Panc1 (cell line): ENCODE measurements around the gene ZC3H18. TPM values are rescaled to one million over a fixed set of nuclear protein-coding genes. Genes with fewer than 3 reads are reported as not detected.

Source experiments
- ATAC-seq: fragments of 200-7000 bp; cut with Tn5 transposase; 2 replicates; pipeline ENCODE4 v1.9.1; 2020; ENCODE audit warnings: mild to moderate bottlenecking, moderate library complexity
- BruUV-seq: library from RNA; stranded (reverse); fragments of 400-500 nt; replicated peaks from 2 replicates; lab custom pipeline; 2021; lab: Mats Ljungman, UMichigan
- CTCF ChIA-PET: fragments of 300-600 bp; sonication (Branson Sonifier 250); formaldehyde crosslinking; loops from one replicate; lab custom pipeline; 2022; ENCODE audit warnings: antibody characterized with exemption; lab: Charles Lee
- POLR2A ChIA-PET: fragments of 300-600 bp; sonication (Branson Sonifier 250); formaldehyde crosslinking; loops from one replicate; lab custom pipeline; 2022; ENCODE audit warnings: antibody characterized with exemption; lab: Charles Lee
- DNase-seq: peaks from one replicate; pipeline ENCODE4 v3.0.0-alpha.2; 2010; ENCODE audit warnings: low read depth, low spot score
- H3K27ac ChIP-seq: 2 replicates; pipeline ENCODE4 v1.5.1; 2011; ENCODE audit warnings: mild to moderate bottlenecking, low read length, inconsistent platforms
- H3K27me3 ChIP-seq: fragments of 200-500 bp; sonication (Bioruptor generic); 2 replicates; pipeline ENCODE4 v1.6.0; 2014; ENCODE audit warnings: low read length, inconsistent platforms; ENCODE audit not compliant: control insufficient read depth, insufficient read depth
- H3K36me3 ChIP-seq: fragments of 200-500 bp; sonication (Bioruptor generic); 2 replicates; pipeline ENCODE4 v1.5.1; 2014; ENCODE audit warnings: inconsistent platforms, mild to moderate bottlenecking, low read length, moderate library complexity; ENCODE audit not compliant: control insufficient read depth, insufficient read depth
- H3K4me1 ChIP-seq: 2 replicates; pipeline ENCODE4 v1.5.1; 2011; ENCODE audit warnings: inconsistent platforms, mild to moderate bottlenecking, low read length, moderate library complexity; ENCODE audit not compliant: control insufficient read depth, insufficient read depth
- H3K4me3 ChIP-seq, 2 experiments: 2 replicates each; pipeline ENCODE4 v1.5.1; 2011 to 2012; ENCODE audit warnings: low read depth in 2 of 2, low read length in 2 of 2, mild to moderate bottlenecking in 2 of 2, inconsistent platforms in 1 of 2, moderate library complexity in 1 of 2
- H3K9me3 ChIP-seq: fragments of 200-500 bp; sonication (Bioruptor generic); 2 replicates; pipeline ENCODE4 v1.5.1; 2014; ENCODE audit warnings: low read depth, mild to moderate bottlenecking, inconsistent platforms, low read length, moderate library complexity; ENCODE audit not compliant: control insufficient read depth, insufficient read depth
- POLR2AphosphoS5 ChIP-seq: IDR thresholded peaks from 2 replicates; pipeline ENCODE4 v1.6.1; 2012; ENCODE audit warnings: mild to moderate bottlenecking, low read depth, low read length, moderate library complexity
- SIN3A ChIP-seq: IDR thresholded peaks from 2 replicates; pipeline ENCODE4 v1.6.1; 2012; ENCODE audit warnings: low read depth, mild to moderate bottlenecking, low read length, moderate library complexity, borderline replicate concordance; ENCODE audit not compliant: insufficient read depth
- TCF7L2 ChIP-seq: IDR thresholded peaks from 2 replicates; pipeline ENCODE4 v1.6.1; 2011; ENCODE audit warnings: mild to moderate bottlenecking, low read depth, low read length, inconsistent platforms
- in situ Hi-C: cut with HindIII; loops from 2 replicates; pipeline ENCODE4 v1.10.0; 2016; ENCODE audit warnings: low sequenced_read_pairs, low pct_unique_long_range_greater_than_20kb
- intact Hi-C: fragments of 100-400 bp; cut with micrococcal nuclease; formaldehyde crosslinking; loops from one replicate; pipeline ENCODE4 v1.10.0; 2022; ENCODE audit not compliant: unreplicated experiment
- total RNA-seq: library from RNA; stranded (reverse); gene quantifications from one replicate; pipeline ENCODE4 v1.2.1, GENCODE V29; 2021; ENCODE audit not compliant: unreplicated experiment
- TF ChIP-seq, protein P1 (sequence below): fragments of 450-650 bp; IDR thresholded peaks from 2 replicates; pipeline ENCODE4 v1.5.1; 2017; ENCODE audit warnings: mild to moderate bottlenecking
- TF ChIP-seq, protein P2 (sequence below), 2 experiments: IDR thresholded peaks; 2 replicates each; pipeline ENCODE4 v1.6.1; 2011 to 2012; ENCODE audit warnings: low read depth in 2 of 2, control low read depth in 1 of 2, low read length in 1 of 2, mild to moderate bottlenecking in 1 of 2, moderate library complexity in 1 of 2; ENCODE audit not compliant: insufficient read depth in 1 of 2

Gene ZC3H18
- total RNA-seq, 1 experiment from 2014 or later: 45.9 TPM

DNA sequence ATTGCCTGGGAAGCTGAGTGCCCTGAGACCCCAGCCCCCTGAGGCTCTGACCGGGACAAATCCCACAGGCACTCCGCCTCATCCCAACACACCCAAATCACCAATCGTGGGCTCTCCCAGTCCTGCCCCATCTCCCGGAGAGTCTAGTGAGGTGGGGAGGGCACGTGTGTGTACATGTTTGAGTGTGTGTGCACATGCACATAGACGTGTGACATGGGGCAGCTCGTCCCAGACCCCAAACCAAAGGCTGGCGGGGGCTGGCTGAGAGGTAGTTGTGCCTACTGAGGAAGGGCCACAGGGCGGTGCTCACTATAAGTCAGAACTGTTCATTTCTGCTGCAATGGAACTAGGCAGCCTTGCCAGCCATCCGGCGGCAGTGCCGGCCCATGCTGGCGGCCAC lies 107.5 kb downstream of the ZC3H18 start:
- no peaks in the 10 kb centered on the region for H3K4me1 ChIP-seq
- no peak overlapping the region for H3K4me3 ChIP-seq
- intact Hi-C loops: no loop called here
- H3K27ac ChIP-seq: no peak overlapping the region
- H3K27me3 ChIP-seq: no peaks in the 10 kb centered on the region
- TF ChIP-seq SIN3A (no peak), POLR2AphosphoS5 (no peak), TCF7L2 (no peak)
- TF ChIP-seq, protein P1, sequence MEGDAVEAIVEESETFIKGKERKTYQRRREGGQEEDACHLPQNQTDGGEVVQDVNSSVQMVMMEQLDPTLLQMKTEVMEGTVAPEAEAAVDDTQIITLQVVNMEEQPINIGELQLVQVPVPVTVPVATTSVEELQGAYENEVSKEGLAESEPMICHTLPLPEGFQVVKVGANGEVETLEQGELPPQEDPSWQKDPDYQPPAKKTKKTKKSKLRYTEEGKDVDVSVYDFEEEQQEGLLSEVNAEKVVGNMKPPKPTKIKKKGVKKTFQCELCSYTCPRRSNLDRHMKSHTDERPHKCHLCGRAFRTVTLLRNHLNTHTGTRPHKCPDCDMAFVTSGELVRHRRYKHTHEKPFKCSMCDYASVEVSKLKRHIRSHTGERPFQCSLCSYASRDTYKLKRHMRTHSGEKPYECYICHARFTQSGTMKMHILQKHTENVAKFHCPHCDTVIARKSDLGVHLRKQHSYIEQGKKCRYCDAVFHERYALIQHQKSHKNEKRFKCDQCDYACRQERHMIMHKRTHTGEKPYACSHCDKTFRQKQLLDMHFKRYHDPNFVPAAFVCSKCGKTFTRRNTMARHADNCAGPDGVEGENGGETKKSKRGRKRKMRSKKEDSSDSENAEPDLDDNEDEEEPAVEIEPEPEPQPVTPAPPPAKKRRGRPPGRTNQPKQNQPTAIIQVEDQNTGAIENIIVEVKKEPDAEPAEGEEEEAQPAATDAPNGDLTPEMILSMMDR: no peak
- TF ChIP-seq, protein P2, sequence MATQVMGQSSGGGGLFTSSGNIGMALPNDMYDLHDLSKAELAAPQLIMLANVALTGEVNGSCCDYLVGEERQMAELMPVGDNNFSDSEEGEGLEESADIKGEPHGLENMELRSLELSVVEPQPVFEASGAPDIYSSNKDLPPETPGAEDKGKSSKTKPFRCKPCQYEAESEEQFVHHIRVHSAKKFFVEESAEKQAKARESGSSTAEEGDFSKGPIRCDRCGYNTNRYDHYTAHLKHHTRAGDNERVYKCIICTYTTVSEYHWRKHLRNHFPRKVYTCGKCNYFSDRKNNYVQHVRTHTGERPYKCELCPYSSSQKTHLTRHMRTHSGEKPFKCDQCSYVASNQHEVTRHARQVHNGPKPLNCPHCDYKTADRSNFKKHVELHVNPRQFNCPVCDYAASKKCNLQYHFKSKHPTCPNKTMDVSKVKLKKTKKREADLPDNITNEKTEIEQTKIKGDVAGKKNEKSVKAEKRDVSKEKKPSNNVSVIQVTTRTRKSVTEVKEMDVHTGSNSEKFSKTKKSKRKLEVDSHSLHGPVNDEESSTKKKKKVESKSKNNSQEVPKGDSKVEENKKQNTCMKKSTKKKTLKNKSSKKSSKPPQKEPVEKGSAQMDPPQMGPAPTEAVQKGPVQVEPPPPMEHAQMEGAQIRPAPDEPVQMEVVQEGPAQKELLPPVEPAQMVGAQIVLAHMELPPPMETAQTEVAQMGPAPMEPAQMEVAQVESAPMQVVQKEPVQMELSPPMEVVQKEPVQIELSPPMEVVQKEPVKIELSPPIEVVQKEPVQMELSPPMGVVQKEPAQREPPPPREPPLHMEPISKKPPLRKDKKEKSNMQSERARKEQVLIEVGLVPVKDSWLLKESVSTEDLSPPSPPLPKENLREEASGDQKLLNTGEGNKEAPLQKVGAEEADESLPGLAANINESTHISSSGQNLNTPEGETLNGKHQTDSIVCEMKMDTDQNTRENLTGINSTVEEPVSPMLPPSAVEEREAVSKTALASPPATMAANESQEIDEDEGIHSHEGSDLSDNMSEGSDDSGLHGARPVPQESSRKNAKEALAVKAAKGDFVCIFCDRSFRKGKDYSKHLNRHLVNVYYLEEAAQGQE (IDR thresholded peaks at IDR 0.05; ENCODE audit: insufficient read depth in 1 of 2, low read depth in 2 of 2, low read length in 1 of 2): no peak
- ATAC-seq (no peak), DNase-seq (no peak)
- BruUV-seq: no TSS peak
- POLR2A ChIA-PET: no interaction called here
- in situ Hi-C loops: no loop called here
- H3K36me3 ChIP-seq: no peaks in the 10 kb centered on the region
- no peaks in the 10 kb centered on the region for H3K9me3 ChIP-seq
- CTCF ChIA-PET: no interaction called here

DNA sequence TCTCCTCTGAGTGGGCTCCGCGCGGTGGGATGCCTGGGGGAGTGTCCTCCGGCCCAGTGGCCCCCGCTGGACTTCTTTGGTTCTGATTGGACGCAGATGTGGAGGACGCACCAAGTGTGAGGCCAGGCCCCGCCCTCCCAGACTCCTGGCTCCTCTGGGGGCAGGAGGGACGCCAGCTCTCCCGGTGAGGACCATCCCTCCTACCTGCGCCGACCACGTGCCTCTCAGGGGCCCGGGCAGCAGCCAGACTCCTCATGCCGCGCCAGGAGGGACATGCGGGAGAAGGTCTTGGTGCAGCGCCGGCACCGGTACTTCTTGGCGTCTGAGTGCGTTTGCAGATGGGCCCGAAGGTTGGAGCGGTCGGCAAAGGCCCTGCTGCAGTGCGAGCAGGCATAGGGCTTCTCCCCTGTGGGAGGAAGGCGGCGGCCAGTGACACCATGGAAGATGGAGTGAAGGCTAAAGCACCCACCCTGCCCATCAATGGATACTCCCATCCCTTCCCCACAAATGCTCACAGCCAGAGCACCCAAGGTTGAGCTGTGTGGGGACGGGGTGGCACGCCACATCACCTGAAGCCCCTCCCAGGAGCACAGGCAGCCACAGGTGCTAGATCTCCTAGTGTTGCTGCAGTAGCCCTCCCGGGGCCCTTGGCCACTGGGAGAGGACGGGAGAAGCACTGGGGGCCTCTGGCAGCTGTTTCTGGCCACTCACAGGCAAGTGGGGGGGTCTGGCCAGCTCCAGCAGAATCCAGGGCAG lies 108.2 kb downstream of the ZC3H18 start:
- no peak overlapping the region for H3K4me3 ChIP-seq
- no peaks in the 10 kb centered on the region for H3K27me3 ChIP-seq
- TF ChIP-seq TCF7L2: no peak
- TF ChIP-seq SIN3A: no peak
- TF ChIP-seq POLR2AphosphoS5: no peak
- TF ChIP-seq, protein P2 (IDR thresholded peaks at IDR 0.05; ENCODE audit: insufficient read depth in 1 of 2, low read depth in 2 of 2, low read length in 1 of 2): no peak
- TF ChIP-seq, protein P1: no peak
- in situ Hi-C loops: no loop called here
- DNase-seq (no peak), ATAC-seq (no peak)
- BruUV-seq: no TSS peak
- CTCF ChIA-PET: no interaction called here
- POLR2A ChIA-PET: no interaction called here
- no peak overlapping the region for H3K27ac ChIP-seq
- no peaks in the 10 kb centered on the region for H3K4me1 ChIP-seq
- no peaks in the 10 kb centered on the region for H3K36me3 ChIP-seq
- H3K9me3 ChIP-seq: no peaks in the 10 kb centered on the region
- intact Hi-C loops: no loop called here
